Amygdala (tissue), 56 donors: Measurements from ENCODE around the gene ARMC2.
"Not testable (repeated sequence)": the region's sequence is repeated elsewhere in the genome, so short reads cannot be mapped to it uniquely, and the experiment has no call there.

ENCODE experiments used
- DNase-seq, 56 donors: peaks; one replicate each; lab custom pipeline; 2025; lab: John Stamatoyannopoulos, UW

The ARMC2 gene

GRCh38 chr6:108974201-108974600 lies 126.0 kb downstream of the ARMC2 start:
- DNase-seq: no peak

DNA sequence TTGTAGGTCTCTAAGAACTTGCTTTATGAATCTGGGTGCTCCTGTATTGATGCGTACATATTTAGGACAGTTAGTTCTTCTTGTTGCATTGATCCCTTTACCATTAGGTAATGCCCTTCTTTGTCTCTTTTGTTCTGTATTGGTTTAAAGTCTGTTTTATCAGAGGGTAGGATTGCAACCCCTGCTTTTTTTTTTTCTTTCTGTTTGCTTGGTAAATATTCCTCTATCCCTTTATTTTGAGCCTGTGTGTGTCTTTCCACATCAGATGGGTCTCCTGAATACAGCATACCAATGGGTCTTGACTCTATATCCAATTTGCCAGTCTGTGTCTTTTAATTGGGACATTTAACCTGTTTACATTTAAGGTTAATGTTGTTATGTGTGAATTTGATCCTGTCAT lies 130.4 kb downstream of the ARMC2 start:
- not testable (repeated sequence) for DNase-seq

GRCh38 chr6:108982154-108983113 lies 134.2 kb downstream of the ARMC2 start:
- DNase-seq: no peak

DNA sequence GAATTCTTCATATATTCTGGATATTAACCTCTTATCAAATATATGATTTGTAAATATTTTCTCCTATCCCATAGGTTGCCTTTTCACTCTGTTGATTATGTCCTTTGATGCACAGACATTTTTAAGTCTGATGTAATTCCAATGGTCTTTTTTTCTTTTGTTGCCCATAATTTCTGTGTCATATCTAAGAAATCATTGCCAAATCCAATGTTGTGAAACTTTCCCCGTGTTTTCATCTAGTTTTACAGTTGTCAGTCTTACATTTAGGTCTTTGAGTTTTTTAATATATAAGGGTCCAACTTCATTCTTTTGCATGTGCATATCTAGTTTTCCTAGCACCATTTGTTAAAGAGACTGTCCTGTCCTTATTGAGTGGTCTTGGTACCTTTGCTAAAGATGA lies 134.9 kb downstream of the ARMC2 start:
- no peak for DNase-seq

GRCh38 chr6:108985301-108985700 lies 137.1 kb downstream of the ARMC2 start:
- no peak for DNase-seq

DNA sequence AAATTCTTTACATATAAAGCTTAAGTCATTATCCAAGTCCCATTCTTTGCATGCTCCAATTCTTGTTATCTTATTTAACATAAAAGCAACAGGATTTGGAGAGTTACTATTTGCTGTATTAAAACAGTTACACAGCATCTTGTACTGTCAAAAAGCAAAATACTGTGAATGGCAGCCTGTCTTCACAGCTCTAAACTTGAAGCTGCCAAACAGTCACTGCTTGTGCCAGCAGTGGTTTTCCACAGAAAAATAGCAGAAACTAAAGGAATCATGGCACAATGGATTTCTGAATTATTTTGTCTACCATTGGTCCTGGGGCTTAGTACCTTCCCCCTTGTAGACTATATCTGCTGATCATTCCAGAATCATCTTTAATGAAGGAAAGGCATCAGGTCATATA lies 138.9 kb downstream of the ARMC2 start:
- no peak for DNase-seq

GRCh38 chr6:108988296-108988695 lies 140.1 kb downstream of the ARMC2 start:
- no peak for DNase-seq

DNA sequence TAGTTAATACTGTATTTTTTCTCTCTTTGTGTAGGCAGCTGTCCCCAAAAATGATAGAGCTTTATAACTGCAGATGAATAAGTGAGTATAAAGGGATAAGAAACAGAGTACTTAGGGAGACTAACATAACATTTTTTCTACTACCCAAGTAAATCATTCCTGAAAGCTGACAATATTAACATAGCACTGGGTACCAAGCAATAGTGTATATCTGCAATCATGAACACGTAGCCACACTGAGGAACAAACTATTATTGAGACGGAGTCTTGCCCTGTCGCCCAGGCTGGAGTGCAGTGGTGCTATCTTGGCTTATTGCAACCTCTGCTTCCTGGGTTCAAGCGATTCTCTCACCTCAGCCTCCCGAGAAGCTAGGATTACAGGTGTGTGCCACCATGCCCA lies 140.5 kb downstream of the ARMC2 start:
- no peak for DNase-seq

- no peak for DNase-seq
Measured at GRCh38 chr6:108989700-108990099, 141.5 kb downstream of the ARMC2 start.

DNA sequence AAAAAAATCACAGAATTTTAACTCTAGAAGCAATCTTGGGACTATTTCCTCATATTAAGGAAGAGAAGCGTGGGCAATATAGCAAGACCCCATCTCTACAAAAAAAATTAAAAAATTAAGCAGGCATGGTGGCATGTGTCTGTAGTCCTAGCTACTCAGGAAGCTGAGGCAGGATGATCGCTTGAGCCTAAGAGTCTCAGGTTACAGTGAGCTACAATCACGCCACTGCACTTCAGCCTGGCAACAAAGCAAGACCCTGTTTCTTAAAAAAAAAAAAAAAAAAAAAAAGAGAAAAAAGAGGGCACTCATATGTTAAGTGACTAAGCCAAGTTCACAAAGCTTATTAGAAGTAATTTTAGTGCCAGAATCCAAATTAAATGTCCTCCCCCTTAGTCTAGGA lies 145.7 kb downstream of the ARMC2 start:
- DNase-seq: no peak

GRCh38 chr6:108995296-108995695 lies 147.1 kb downstream of the ARMC2 start:
- no peak for DNase-seq

DNA sequence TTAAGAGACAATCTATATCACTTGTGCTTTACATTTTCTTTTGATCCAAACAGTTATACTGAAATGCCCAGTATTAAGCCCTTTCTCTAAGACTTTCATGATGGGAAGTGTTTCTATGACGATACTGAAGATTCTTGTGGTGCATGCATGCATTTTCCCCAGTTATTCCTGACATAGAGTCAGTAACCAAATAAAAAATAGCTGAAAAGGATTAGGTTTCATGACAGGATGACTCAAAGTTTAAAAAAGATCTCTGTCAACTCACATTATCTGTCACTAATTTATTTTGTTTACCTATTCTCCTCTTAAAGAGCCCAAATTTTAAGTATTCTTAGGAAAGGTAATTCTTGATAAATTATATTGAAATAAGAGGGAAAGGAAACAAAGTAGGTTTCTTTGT lies 148.0 kb downstream of the ARMC2 start:
- no peak for DNase-seq

GRCh38 chr6:108998485-108998884 lies 150.3 kb downstream of the ARMC2 start:
- DNase-seq: peak in 3 of 56 donors; percentile 3 to 27 (median 21)

DNA sequence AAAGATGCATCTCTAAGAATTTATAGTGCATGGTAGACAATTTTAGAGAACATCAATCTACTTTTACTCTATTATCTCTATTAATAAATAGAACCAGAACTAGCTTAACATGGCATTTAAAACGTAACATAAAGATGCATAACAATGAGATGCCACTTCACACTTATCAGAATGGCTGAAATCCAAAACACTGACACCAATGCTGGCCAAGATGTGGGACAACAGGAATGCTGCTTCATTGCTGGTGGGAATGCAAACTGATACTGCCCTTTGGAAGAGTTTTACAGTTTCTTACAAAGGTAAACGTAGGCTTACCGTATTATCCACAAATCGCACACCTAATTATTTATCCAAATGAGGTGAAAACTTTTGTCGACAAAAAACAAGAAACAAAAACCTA lies 151.2 kb downstream of the ARMC2 start:
- no peak for DNase-seq

- DNase-seq: no peak
Measured at GRCh38 chr6:109000289-109000688, 152.1 kb downstream of the ARMC2 start.

DNA sequence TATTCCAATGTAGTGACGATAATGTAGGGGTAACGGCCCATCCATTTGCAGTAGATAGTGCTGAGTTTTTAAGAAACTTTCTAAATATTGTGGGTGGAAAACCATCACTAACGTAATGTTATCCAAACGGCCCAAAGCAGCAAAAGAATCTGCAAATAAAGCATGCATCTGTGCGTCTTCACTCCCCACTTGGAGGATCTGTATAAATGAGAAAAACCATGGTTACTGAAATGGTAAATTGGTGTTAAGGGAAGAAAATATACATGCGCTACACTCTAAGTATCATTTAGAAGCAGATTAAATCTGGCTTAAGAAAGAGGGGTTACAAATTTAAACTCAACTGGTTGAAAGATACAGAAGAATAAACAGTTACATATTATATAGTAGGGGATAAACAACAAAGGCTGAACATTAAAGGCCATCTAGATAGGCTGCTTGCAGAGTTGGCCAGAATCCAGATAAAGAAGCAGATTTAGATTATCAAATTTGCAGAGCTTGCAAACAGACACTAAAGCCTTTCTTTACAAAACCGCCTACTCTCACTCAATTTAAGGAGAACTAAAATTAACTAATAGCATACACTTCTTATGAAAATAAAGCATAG lies 153.2 kb downstream of the ARMC2 start:
- DNase-seq: no peak

GRCh38 chr6:109002051-109002697 lies 154.0 kb downstream of the ARMC2 start:
- DNase-seq: peak in 6 of 56 donors; percentile 1 to 32 (median 16)

DNA sequence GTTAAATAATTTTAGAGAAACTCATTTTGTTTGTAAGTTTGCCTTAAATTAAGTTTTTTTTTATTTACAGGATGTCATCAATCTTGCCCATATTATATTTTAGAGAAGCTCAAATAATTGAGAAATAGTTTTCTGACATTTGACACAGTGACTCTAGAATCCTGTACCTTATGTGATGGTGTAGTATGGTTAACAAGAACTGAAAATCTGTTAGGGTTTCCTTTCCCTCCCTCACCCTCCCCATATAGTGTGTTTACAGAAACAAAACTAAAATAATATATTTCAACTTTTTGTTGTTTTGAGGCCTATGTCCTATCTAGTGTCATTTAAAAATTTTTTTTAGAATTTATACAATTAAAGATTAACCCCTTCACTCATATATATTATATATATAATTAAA lies 154.7 kb downstream of the ARMC2 start:
- no peak for DNase-seq

DNA sequence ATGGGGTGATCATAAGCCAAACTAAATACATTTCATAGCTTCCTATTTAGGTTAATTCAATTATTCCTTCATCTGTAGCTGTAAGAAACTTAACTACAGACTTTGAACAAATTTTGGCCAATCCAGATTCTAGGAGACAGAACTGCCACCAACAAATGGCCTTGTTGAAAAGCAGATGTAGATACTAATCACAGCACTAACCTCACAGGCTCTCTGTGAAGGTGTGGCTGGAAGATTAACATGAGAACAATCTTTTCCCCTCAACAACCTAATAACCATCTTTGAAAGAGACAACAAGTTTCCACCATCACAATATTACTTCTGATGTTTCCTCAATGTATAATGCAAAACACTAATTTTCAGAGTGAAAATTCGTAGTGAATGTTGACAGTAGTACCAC lies 158.6 kb downstream of the ARMC2 start:
- DNase-seq: no peak

DNA sequence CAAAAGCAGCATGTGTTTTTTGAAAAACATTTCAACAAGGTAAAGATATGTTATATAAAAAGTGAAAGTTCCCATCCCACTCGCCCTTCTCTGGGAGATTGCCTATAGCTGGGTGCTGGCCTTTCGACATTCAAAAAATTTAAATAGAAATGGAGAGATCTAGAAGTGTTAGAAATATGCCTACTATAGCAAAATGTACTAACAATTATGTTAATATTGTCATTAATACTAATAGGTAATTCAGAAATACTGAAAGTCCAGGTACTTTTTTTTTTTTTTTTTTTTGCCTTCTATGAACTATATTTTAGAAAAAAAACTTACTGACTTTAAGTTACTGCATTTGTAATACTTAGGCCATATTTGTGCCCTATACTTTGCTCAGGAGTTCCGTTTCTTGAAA lies 159.3 kb downstream of the ARMC2 start:
- DNase-seq: no peak

- no peak for DNase-seq
Measured at GRCh38 chr6:109008054-109008453, 159.8 kb downstream of the ARMC2 start.
